Gastrocnemius medialis (tissue), 4 donors: ENCODE data around the gene TBATA. TPM values are rescaled to one million over a fixed set of nuclear protein-coding genes. Genes with fewer than 3 reads are reported as not detected.

Experiments used
- ATAC-seq, 2 donors: fragments of 150-250 bp; one replicate each; pipeline ENCODE4 v1.9.1; 2016
- DNase-seq, 2 donors: peaks; one replicate each; pipeline ENCODE4 v3.0.0-alpha.2; 2019
- H3K27ac ChIP-seq, 4 donors: fragments of 200-600 bp; sonication (generic); 1 replicate in 1 of 4; 2 replicates in 3 of 4; pipeline ENCODE4 v1.5.1; 2016 to 2018; ENCODE audit warnings: mild to moderate bottlenecking in 2 of 4, moderate library complexity in 1 of 4
- H3K27me3 ChIP-seq, 3 donors: fragments of 200-600 bp; sonication (generic) in 2 of 3; 1 replicate in 1 of 3; 2 replicates in 2 of 3; pipeline versions ENCODE4 v1.5.1 to v1.6.0; 2016 to 2019; ENCODE audit warnings: mild to moderate bottlenecking in 1 of 3, moderate library complexity in 1 of 3
- H3K36me3 ChIP-seq, 2 donors: fragments of 200-600 bp; sonication (generic) in 1 of 2; one replicate each; pipeline ENCODE4 v1.5.1; 2017 to 2018
- H3K4me1 ChIP-seq, 2 donors: fragments of 200-600 bp; sonication (generic) in 1 of 2; one replicate each; pipeline ENCODE4 v1.5.1; 2016 to 2017; ENCODE audit warnings: mild to moderate bottlenecking in 2 of 2
- H3K4me3 ChIP-seq, 4 donors: fragments of 200-600 bp; sonication (generic) in 3 of 4; 1 replicate in 1 of 4; 2 replicates in 3 of 4; pipeline ENCODE4 v1.5.1; 2016 to 2019; ENCODE audit warnings: mild to moderate bottlenecking in 2 of 4
- H3K9me3 ChIP-seq, 3 donors: fragments of 200-600 bp; sonication (generic) in 2 of 3; 1 replicate in 1 of 3; 2 replicates in 2 of 3; pipeline ENCODE4 v1.5.1; 2016 to 2019
- POLR2A ChIP-seq, 2 donors: fragments of 450-650 bp; IDR thresholded peaks; one replicate each; pipeline ENCODE4 v1.6.1; 2017; ENCODE audit warnings: antibody characterized with exemption in 2 of 2, mild to moderate bottlenecking in 2 of 2, moderate library complexity in 2 of 2
- in situ Hi-C, 4 donors: fragments of 200-750 bp; cut with MboI; loops; one replicate each; pipeline versions ENCODE4 v1.15.0 to v1.8.0; 2017; ENCODE audit warnings: low sequenced_read_pairs in 4 of 4
- intact Hi-C: fragments of 100-400 bp; cut with DNase I; formaldehyde crosslinking; loops from one replicate; pipeline ENCODE4 v1.15.1; 2023; ENCODE audit warnings: low total_unique reads
- total RNA-seq, 4 donors: library from RNA; depleted of rRNA; stranded (reverse); fragments of >200 nt; gene quantifications; one replicate each; pipeline versions ENCODE4 v1.1.0 to v1.2.3, GENCODE V29; 2016
- TF ChIP-seq, protein P1 (sequence below), 5 experiments: fragments of 450-650 bp in 3 of 5; fragments of 200-600 bp in 2 of 5; sonication (generic) in 2 of 5; IDR thresholded peaks in 4 of 5; conservative IDR thresholded peaks in 1 of 5; 1 replicate in 4 of 5; 2 replicates in 1 of 5; pipeline ENCODE4 v1.5.1; 2016 to 2019; ENCODE audit warnings: antibody characterized with exemption in 5 of 5, mild to moderate bottlenecking in 3 of 5, moderate library complexity in 3 of 5

TBATA gene
- total RNA-seq, 4 donors from 2014 or later: not detected

DNA sequence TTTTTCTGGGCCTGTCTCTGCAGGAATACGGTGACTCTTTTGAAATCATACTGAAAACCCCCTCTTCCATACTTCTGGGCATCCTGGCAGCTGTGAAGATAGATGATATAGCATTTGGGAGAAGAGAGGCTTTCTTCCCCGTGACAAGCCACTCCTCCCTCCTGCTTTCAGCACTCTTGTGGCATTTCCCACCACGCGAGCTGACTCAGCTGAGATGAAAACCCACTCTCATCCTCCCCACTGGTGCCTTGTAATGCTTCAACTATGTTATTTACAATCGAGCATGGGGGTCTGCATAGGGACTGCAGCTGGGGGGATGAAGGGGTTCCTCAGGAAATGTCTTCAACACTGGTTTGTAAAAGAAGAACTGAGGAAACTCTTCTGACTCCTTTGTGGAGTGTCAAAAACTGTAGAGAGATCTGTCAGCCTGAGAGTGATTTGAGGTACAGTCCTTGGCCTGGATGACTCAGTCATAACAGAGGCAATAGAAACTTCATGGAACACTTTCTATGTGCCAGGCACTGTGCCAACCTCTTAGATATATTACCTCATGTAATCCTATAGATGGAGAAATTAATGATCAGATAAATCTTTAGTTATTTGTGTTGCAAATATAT is 1.7 kb upstream of the TBATA start:
- H3K4me3 ChIP-seq: no peak overlapping the region
- TF ChIP-seq POLR2A (IDR thresholded peaks at IDR 0.05): no peak
- TF ChIP-seq, protein P1, sequence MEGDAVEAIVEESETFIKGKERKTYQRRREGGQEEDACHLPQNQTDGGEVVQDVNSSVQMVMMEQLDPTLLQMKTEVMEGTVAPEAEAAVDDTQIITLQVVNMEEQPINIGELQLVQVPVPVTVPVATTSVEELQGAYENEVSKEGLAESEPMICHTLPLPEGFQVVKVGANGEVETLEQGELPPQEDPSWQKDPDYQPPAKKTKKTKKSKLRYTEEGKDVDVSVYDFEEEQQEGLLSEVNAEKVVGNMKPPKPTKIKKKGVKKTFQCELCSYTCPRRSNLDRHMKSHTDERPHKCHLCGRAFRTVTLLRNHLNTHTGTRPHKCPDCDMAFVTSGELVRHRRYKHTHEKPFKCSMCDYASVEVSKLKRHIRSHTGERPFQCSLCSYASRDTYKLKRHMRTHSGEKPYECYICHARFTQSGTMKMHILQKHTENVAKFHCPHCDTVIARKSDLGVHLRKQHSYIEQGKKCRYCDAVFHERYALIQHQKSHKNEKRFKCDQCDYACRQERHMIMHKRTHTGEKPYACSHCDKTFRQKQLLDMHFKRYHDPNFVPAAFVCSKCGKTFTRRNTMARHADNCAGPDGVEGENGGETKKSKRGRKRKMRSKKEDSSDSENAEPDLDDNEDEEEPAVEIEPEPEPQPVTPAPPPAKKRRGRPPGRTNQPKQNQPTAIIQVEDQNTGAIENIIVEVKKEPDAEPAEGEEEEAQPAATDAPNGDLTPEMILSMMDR (IDR thresholded peaks at IDR 0.05 in 4 of 5, conservative IDR thresholded peaks at IDR 0.05 in 1 of 5): no peak
- no peaks in the 10 kb centered on the region for H3K27me3 ChIP-seq
- no peaks in the 10 kb centered on the region for H3K36me3 ChIP-seq
- in situ Hi-C loops: no loop called here
- no peak for DNase-seq
- no peak for ATAC-seq
- H3K27ac ChIP-seq: no peak overlapping the region
- H3K9me3 ChIP-seq: no peaks in the 10 kb centered on the region
- H3K4me1 ChIP-seq: no peaks in the 10 kb centered on the region
- intact Hi-C loops: no loop called here

DNA sequence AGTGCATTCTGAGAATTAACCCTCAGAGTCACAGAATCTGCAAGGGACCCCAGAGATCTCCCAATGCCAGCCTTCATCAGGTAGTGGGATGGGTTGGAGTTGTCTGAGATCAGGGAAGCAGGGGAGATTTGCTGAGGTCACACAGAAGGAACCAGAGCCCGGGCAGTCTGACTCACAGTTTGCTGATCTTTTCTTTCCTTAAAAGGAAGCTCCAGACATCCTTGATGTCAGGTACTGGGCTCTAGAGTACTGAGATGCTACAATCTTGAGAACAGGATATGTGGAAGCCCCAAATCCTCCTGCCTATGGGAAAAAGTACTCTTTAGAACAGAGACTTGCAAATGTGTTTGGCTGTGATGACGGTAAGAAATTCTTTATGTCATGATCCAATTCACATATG is 706 bp downstream of the TBATA start:
- H3K9me3 ChIP-seq: no peaks in the 10 kb centered on the region
- H3K27me3 ChIP-seq: no peaks in the 10 kb centered on the region
- no peak overlapping the region for H3K27ac ChIP-seq
- in situ Hi-C loops (no loop called here), intact Hi-C loops (no loop called here)
- no peaks in the 10 kb centered on the region for H3K4me1 ChIP-seq
- H3K36me3 ChIP-seq: no peaks in the 10 kb centered on the region
- ATAC-seq: no peak
- H3K4me3 ChIP-seq: no peak overlapping the region
- TF ChIP-seq, protein P1 (IDR thresholded peaks at IDR 0.05 in 4 of 5, conservative IDR thresholded peaks at IDR 0.05 in 1 of 5): no peak
- TF ChIP-seq POLR2A (IDR thresholded peaks at IDR 0.05): no peak
- no peak for DNase-seq

DNA sequence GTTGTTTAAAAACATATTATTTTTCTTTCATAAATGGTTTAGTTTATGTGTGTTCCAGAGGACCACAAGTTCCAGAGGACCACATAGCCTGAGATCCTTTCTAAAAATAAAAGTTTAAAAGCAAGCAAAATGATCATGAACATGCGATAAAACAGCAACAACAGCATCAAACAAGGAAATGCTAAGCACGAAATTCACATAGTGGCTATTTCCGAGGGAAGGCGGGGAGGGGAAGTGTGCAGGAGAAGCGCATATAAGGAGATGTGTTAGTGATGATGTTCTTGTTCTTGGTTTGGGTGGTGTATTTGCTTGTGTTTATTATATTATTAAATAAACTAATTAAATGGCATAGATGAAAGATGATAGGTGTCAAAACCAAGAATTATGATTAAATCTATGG is 1.2 kb downstream of the TBATA start:
- ATAC-seq (no peak), DNase-seq (no peak)
- H3K4me1 ChIP-seq: no peaks in the 10 kb centered on the region
- H3K36me3 ChIP-seq: no peaks in the 10 kb centered on the region
- H3K9me3 ChIP-seq: no peaks in the 10 kb centered on the region
- TF ChIP-seq POLR2A (IDR thresholded peaks at IDR 0.05): no peak
- TF ChIP-seq, protein P1 (IDR thresholded peaks at IDR 0.05 in 4 of 5, conservative IDR thresholded peaks at IDR 0.05 in 1 of 5): no peak
- no peak overlapping the region for H3K4me3 ChIP-seq
- no peaks in the 10 kb centered on the region for H3K27me3 ChIP-seq
- intact Hi-C loops: no loop called here
- H3K27ac ChIP-seq: no peak overlapping the region
- in situ Hi-C loops: no loop called here

DNA sequence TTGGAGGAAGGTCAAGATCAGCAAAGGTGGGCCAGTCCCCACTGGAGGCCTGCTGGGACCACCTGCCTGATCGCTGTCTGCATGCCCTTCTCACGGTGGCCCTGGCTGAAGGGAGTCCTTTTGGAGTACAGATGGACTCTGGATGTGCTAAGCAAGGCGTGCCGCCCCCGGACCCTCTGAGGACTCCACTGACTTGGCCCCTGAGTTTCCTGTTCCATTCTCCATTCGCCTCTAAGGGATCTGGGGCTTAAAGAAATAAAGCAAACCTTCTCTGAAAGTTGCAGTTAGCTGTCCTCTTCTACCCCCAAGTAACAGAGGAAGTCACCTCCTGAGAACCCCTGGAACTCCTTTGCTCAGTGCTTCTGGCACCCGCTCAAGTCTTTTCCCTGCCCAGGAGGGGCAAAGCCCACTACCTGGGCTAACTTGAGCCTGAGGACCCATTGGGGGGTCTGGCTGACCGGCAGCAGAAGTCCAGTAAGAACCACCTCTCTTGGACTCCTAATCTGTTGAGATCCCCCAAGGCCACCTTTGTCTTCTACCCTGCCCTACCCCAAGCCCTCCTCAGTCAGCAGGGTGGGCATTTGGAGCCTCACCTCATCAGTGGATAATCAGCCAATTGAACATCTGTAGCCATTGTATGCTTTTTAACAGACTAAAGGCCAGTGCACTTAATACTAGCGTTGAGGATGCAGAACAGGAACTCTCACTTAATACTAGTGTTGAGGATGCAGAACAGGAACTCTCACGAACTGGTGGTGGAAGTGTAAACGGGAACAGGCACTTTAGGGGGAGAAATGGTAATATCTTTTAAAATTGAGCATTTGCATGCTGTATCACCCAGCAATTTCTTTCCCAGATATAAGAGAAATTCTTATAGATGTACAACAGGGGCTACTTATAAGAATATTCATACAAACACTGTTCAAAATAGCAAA is 2.2 kb downstream of the TBATA start:
- no peak overlapping the region for H3K4me3 ChIP-seq
- no peak for ATAC-seq
- intact Hi-C loops (no loop called here), in situ Hi-C loops (no loop called here)
- no peaks in the 10 kb centered on the region for H3K27me3 ChIP-seq
- H3K36me3 ChIP-seq: no peaks in the 10 kb centered on the region
- H3K9me3 ChIP-seq: no peaks in the 10 kb centered on the region
- no peaks in the 10 kb centered on the region for H3K4me1 ChIP-seq
- no peak overlapping the region for H3K27ac ChIP-seq
- DNase-seq: no peak
- TF ChIP-seq POLR2A (IDR thresholded peaks at IDR 0.05): no peak
- TF ChIP-seq, protein P1 (IDR thresholded peaks at IDR 0.05 in 4 of 5, conservative IDR thresholded peaks at IDR 0.05 in 1 of 5): no peak
